ENCODE data around the gene SOX13. TPM values are rescaled to one million over a fixed set of nuclear protein-coding genes. Genes with fewer than 3 reads are reported as not detected.

The SOX13 gene
- total and polyA plus RNA-seq, 2 of the 4 experiments (the other 2 are of a cell fraction), result 0.54 to 3.5 TPM

DNA sequence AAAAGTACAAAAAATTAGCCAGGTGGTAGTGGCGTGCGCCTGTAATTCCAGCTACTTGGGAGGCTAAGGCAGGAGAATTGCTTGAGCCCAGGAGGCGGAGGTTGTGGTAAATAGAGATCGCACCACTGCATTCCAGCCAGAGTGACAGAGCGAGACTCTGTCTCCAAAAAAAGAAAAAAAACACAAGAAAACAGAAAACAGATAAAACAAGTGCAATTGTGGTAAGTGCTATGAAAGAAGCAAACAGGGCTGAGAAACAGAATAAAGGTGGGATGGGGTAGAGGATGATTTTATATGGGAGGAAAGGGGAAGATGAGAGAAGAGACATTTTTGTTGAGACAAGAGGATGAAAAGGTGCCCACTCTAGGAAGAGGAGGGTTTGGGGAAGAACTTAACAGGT lies 5.0 kb upstream of the SOX13 start:
- no peak overlapping the region for H3K23ac ChIP-seq (ENCODE audit: low read depth, low read length)
- no peaks in the 10 kb centered on the region for H3K79me1 ChIP-seq (ENCODE audit: low read depth in 1 of 2, low read length in 2 of 2)
- CTCF ChIA-PET, result no interaction called here
- ATAC-seq (ENCODE audit: low read depth) (no peak), DNase-seq (no peak)
- TF ChIP-seq SMC3 (IDR thresholded peaks at IDR 0.05; ENCODE audit: low read depth, low read length) (no peak), NFE2L2 (IDR thresholded peaks at IDR 0.05; ENCODE audit: low read depth, low read length) (no peak), RCOR1 (IDR thresholded peaks at IDR 0.05; ENCODE audit: insufficient replicate concordance, low read length) (no peak), CEBPB (IDR thresholded peaks at IDR 0.05; ENCODE audit: low read depth, low read length) (no peak), CHD1 (IDR thresholded peaks at IDR 0.05; ENCODE audit: low read depth, low read length) (no peak)
- no peak overlapping the region for H3K4me3 ChIP-seq (ENCODE audit: insufficient read depth, low read depth, low read length)
- H3K4me2 ChIP-seq (ENCODE audit: low read depth, low read length), result no peak overlapping the region
- H4K8ac ChIP-seq (ENCODE audit: low read depth in 2 of 2, low read length in 2 of 2), result no peak overlapping the region
- no peak overlapping the region for H3K9ac ChIP-seq (ENCODE audit: low read depth, low read length)
- H3K9me3 ChIP-seq (ENCODE audit: control insufficient read depth, insufficient read depth, low read length), result no peaks in the 10 kb centered on the region
- BruUV-seq (replicated peaks), result no TSS peak
- no peaks in the 10 kb centered on the region for H3K36me3 ChIP-seq (ENCODE audit: control insufficient read depth, insufficient read depth, low read length)
- no peak overlapping the region for H3K18ac ChIP-seq (ENCODE audit: low read depth, low read length)
- no peaks in the 10 kb centered on the region for H4K20me1 ChIP-seq (ENCODE audit: insufficient read depth, low read length)
- POLR2A ChIA-PET (ENCODE audit: unreplicated experiment), result no interaction called here
- dilution Hi-C loops (cut with HindIII; ENCODE audit: low sequenced_read_pairs, unreplicated experiment), result no loop called here
- no peak overlapping the region for H3K56ac ChIP-seq (ENCODE audit: extremely low read depth, insufficient read depth, low read length)
- H3K27me3 ChIP-seq (ENCODE audit: control insufficient read depth, insufficient read depth, low read length), result peaks cover 5% of the 10 kb centered on the region
- no peak overlapping the region for H2BK120ac ChIP-seq (ENCODE audit: low read depth, low read length)
- no peak overlapping the region for H4K91ac ChIP-seq (ENCODE audit: insufficient read depth, low read depth, low read length)
- no peak overlapping the region for H3K27ac ChIP-seq (ENCODE audit: insufficient read depth, low read length)
- in situ Hi-C loops (cut with MboI; ENCODE audit: low sequenced_read_pairs), result no loop called here
- no peaks in the 10 kb centered on the region for H3K9me1 ChIP-seq (ENCODE audit: insufficient read depth, low read length)
- no peak overlapping the region for H2BK20ac ChIP-seq (ENCODE audit: low read depth, low read length)
- H3K4ac ChIP-seq (ENCODE audit: low read depth, low read length), result no peak overlapping the region
- no peak overlapping the region for H3K14ac ChIP-seq (replicated peaks; ENCODE audit: low read depth, low read length)
- no peak overlapping the region for H2AK9ac ChIP-seq (replicated peaks; ENCODE audit: low read depth, low read length, poor library complexity)
- WGBS, 2 experiments (ENCODE audit: extremely low coverage in 2 of 2, insufficient read length in 1 of 2), result no CpG with 5 or more reads among the region's 5 CpGs
- H3K4me1 ChIP-seq (ENCODE audit: control insufficient read depth, insufficient read depth, low read length), result no peaks in the 10 kb centered on the region
- no peak overlapping the region for H2BK5ac ChIP-seq (ENCODE audit: low read depth, low read length, poor library complexity, severe bottlenecking)
- H2BK15ac ChIP-seq (ENCODE audit: low read depth, low read length), result no peak overlapping the region
- intact Hi-C loops (cut with micrococcal nuclease), result no loop called here
- H2AFZ ChIP-seq (replicated peaks; ENCODE audit: low read length, poor library complexity), result no peak overlapping the region
- no peak overlapping the region for H2AK5ac ChIP-seq (ENCODE audit: low read depth, low read length)
- no peak overlapping the region for H4K5ac ChIP-seq (ENCODE audit: low read depth, low read length)
